ENCODE measurements around the gene ZNF280D. TPM values are rescaled to one million over a fixed set of nuclear protein-coding genes. Genes with fewer than 3 reads are reported as not detected.

The ZNF280D gene
- total and polyA plus RNA-seq, 9 donors, result 28.3 to 42.5 (median 33.8) TPM

Other genes starting within 250 kb of the ZNF280D start
- gene TCF12, start 185.1 kb upstream of the ZNF280D start, total RNA-seq, result 116 TPM
- gene TCF12, start 185.1 kb upstream of the ZNF280D start, polyA plus RNA-seq (ENCODE audit: insufficient read depth in 1 of 8, insufficient read length in 8 of 8, low replicate concordance in 1 of 8), result 100 to 1,000 TPM in 6 of 8 donors, 10 to 100 TPM in 2; 79.1 to 147 (median 114) TPM

All from muscle of leg (tissue), 9 donors.